Endodermal cell (in vitro differentiated cells): ENCODE results near the gene PSAPL1. TPM values are rescaled to one million over a fixed set of nuclear protein-coding genes. Genes with fewer than 3 reads are reported as not detected.

ENCODE experiments used
- DNase-seq: peaks from one replicate; pipeline ENCODE4 v3.0.0-alpha.2; 2017
- H3K27ac ChIP-seq: 2 replicates; pipeline ENCODE4 v1.5.1; 2013; ENCODE audit warnings: mild to moderate bottlenecking, low read depth, low read length, moderate library complexity
- H3K27me3 ChIP-seq: 2 replicates; pipeline ENCODE4 v1.6.1; 2013; ENCODE audit warnings: mild to moderate bottlenecking, low read length, moderate library complexity; ENCODE audit not compliant: insufficient read depth, control insufficient read depth, poor library complexity, severe bottlenecking
- H3K36me3 ChIP-seq: 2 replicates; pipeline ENCODE4 v1.7.0; 2013; ENCODE audit warnings: mild to moderate bottlenecking, low read length, moderate library complexity; ENCODE audit not compliant: control insufficient read depth, insufficient read depth
- H3K4me1 ChIP-seq: one replicate; pipeline ENCODE4 v1.7.0; 2013; ENCODE audit warnings: low read length; ENCODE audit not compliant: control insufficient read depth, insufficient read depth
- H3K4me3 ChIP-seq: 2 replicates; pipeline ENCODE4 v1.5.1; 2013; ENCODE audit warnings: mild to moderate bottlenecking, low read length, moderate library complexity
- H3K9ac ChIP-seq: 2 replicates; pipeline ENCODE4 v1.6.1; 2013; ENCODE audit warnings: mild to moderate bottlenecking, low read length, moderate library complexity; ENCODE audit not compliant: poor library complexity, severe bottlenecking; ENCODE audit errors: extremely low read depth
- H3K9me3 ChIP-seq: 2 replicates; pipeline ENCODE4 v1.6.1; 2013; ENCODE audit warnings: mild to moderate bottlenecking, low read length, moderate library complexity; ENCODE audit not compliant: control insufficient read depth
- H3K27ac Mint-ChIP-seq: 2 replicates; pipeline ENCODE4 v1.8.0; 2020; ENCODE audit warnings: mixed read lengths
- H3K27me3 Mint-ChIP-seq: 2 replicates; pipeline ENCODE4 v1.8.0; 2021; ENCODE audit warnings: mild to moderate bottlenecking, mixed read lengths; ENCODE audit not compliant: insufficient read depth
- H3K36me3 Mint-ChIP-seq: 2 replicates; pipeline ENCODE4 v1.8.0; 2020; ENCODE audit warnings: low read depth, mixed read lengths
- H3K4me1 Mint-ChIP-seq: 2 replicates; pipeline ENCODE4 v1.8.0; 2020; ENCODE audit warnings: mixed read lengths
- H3K4me3 Mint-ChIP-seq: 2 replicates; pipeline ENCODE4 v1.8.0; 2020; ENCODE audit warnings: mild to moderate bottlenecking, moderate library complexity, mixed read lengths
- H3K9me3 Mint-ChIP-seq: 2 replicates; pipeline ENCODE4 v1.8.0; 2020; ENCODE audit warnings: mild to moderate bottlenecking, mixed read lengths
- WGBS, 2 experiments: methylation state at CpG; one replicate each; pipeline versions ENCODE4 v1.1.5 to v1.1.7; 2013; ENCODE audit warnings: missing lambda C conversion rate in 2 of 2, mixed read lengths in 1 of 2; ENCODE audit not compliant: insufficient coverage in 1 of 2, insufficient read length in 1 of 2; 5-methylcytosine and 5-hydroxymethylcytosine counted together
- total RNA-seq, 2 donors: library from RNA; stranded (reverse); fragmentation: NEBNext Ultra II Directional in 1 of 2; extraction: Animal tissue kit (Norgen Biotek cat#: 25700) in 1 of 2; gene quantifications; 2 replicates in 1 of 2; 3 replicates in 1 of 2; pipeline ENCODE4 v1.2.1, GENCODE V29; 2021
- TF ChIP-seq, protein P1 (sequence below): fragments of 200-600 bp; sonication (generic); conservative IDR thresholded peaks from 2 replicates; pipeline ENCODE4 v1.5.0; 2021; ENCODE audit warnings: antibody characterized with exemption, mild to moderate bottlenecking

PSAPL1 gene
- total RNA-seq, 2 donors from 2014 or later: 0.13 to 0.24 TPM

- H3K36me3 ChIP-seq: no peaks in the 10 kb centered on the region
- Mint-ChIP-seq H3K27me3 (no peaks in the 10 kb centered on the region), H3K9me3 (peaks cover 6% of the 10 kb centered on the region), H3K4me3 (no peak overlapping the region), H3K27ac (no peak overlapping the region), H3K36me3 (no peaks in the 10 kb centered on the region), H3K4me1 (peaks cover 5% of the 10 kb centered on the region)
- 86 to 89% methylated on average over 4 of the region's 4 CpGs for WGBS, 2 experiments
- DNase-seq: no peak
- H3K9me3 ChIP-seq: no peaks in the 10 kb centered on the region
- H3K27me3 ChIP-seq: no peaks in the 10 kb centered on the region
- TF ChIP-seq, protein P1, sequence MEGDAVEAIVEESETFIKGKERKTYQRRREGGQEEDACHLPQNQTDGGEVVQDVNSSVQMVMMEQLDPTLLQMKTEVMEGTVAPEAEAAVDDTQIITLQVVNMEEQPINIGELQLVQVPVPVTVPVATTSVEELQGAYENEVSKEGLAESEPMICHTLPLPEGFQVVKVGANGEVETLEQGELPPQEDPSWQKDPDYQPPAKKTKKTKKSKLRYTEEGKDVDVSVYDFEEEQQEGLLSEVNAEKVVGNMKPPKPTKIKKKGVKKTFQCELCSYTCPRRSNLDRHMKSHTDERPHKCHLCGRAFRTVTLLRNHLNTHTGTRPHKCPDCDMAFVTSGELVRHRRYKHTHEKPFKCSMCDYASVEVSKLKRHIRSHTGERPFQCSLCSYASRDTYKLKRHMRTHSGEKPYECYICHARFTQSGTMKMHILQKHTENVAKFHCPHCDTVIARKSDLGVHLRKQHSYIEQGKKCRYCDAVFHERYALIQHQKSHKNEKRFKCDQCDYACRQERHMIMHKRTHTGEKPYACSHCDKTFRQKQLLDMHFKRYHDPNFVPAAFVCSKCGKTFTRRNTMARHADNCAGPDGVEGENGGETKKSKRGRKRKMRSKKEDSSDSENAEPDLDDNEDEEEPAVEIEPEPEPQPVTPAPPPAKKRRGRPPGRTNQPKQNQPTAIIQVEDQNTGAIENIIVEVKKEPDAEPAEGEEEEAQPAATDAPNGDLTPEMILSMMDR: no peak
- no peak overlapping the region for H3K4me3 ChIP-seq
- H3K9ac ChIP-seq: no peak overlapping the region
- no peaks in the 10 kb centered on the region for H3K4me1 ChIP-seq
- H3K27ac ChIP-seq: no peak overlapping the region
Measured at GRCh38 chr4:7469023-7469422, 34.3 kb upstream of the PSAPL1 start.

GRCh38 chr4:7467471-7467870, 32.7 kb upstream of the PSAPL1 start:
- no peak overlapping the region for H3K4me3 Mint-ChIP-seq
- H3K9me3 Mint-ChIP-seq: peaks cover 6% of the 10 kb centered on the region
- H3K9ac ChIP-seq: no peak overlapping the region
- H3K4me3 ChIP-seq: no peak overlapping the region
- WGBS, 2 experiments: 88 to 89% methylated on average over 5 to 7 of the region's 7 CpGs
- H3K9me3 ChIP-seq: no peaks in the 10 kb centered on the region
- H3K27ac Mint-ChIP-seq: no peak overlapping the region
- DNase-seq: no peak
- H3K27me3 Mint-ChIP-seq: no peaks in the 10 kb centered on the region
- H3K27me3 ChIP-seq: no peaks in the 10 kb centered on the region
- H3K4me1 ChIP-seq: no peaks in the 10 kb centered on the region
- no peaks in the 10 kb centered on the region for H3K36me3 Mint-ChIP-seq
- peaks cover 5% of the 10 kb centered on the region for H3K4me1 Mint-ChIP-seq
- TF ChIP-seq, protein P1: peak; percentile 15
- H3K36me3 ChIP-seq: no peaks in the 10 kb centered on the region
- H3K27ac ChIP-seq: no peak overlapping the region

GRCh38 chr4:7466904-7467303, 32.2 kb upstream of the PSAPL1 start:
- no peaks in the 10 kb centered on the region for H3K9me3 ChIP-seq
- H3K4me1 Mint-ChIP-seq: no peaks in the 10 kb centered on the region
- no peak overlapping the region for H3K27ac ChIP-seq
- H3K27me3 ChIP-seq: no peaks in the 10 kb centered on the region
- peaks cover 6% of the 10 kb centered on the region for H3K9me3 Mint-ChIP-seq
- no peak overlapping the region for H3K4me3 Mint-ChIP-seq
- WGBS, 2 experiments: 89% methylated on average over 7 of the region's 7 CpGs
- H3K27ac Mint-ChIP-seq: no peak overlapping the region
- H3K36me3 Mint-ChIP-seq: no peaks in the 10 kb centered on the region
- no peak overlapping the region for H3K4me3 ChIP-seq
- H3K27me3 Mint-ChIP-seq: no peaks in the 10 kb centered on the region
- H3K4me1 ChIP-seq: no peaks in the 10 kb centered on the region
- H3K9ac ChIP-seq: no peak overlapping the region
- TF ChIP-seq, protein P1: no peak
- no peaks in the 10 kb centered on the region for H3K36me3 ChIP-seq
- DNase-seq: no peak
